DOHH2 (cell line): ENCODE measurements around the gene ARID5B.

Experiments used
- H3F3A ChIP-seq: fragments of 200-600 bp; sonication (generic), shearing (Covaris generic); 2 replicates; pipeline ENCODE4 v1.6.0; 2016; ENCODE audit warnings: antibody characterized with exemption, mild to moderate bottlenecking; ENCODE audit not compliant: control insufficient read depth, insufficient read depth
- H3K27ac ChIP-seq: fragments of 200-600 bp; sonication (generic); 2 replicates; pipeline ENCODE4 v1.5.1; 2014; ENCODE audit warnings: low read depth, mild to moderate bottlenecking, low read length, moderate library complexity
- H3K27me3 ChIP-seq: fragments of 200-600 bp; sonication (generic); 2 replicates; pipeline ENCODE4 v1.6.1; 2014; ENCODE audit warnings: mild to moderate bottlenecking, low read length, mixed read lengths; ENCODE audit not compliant: control insufficient read depth
- H3K36me3 ChIP-seq: fragments of 200-600 bp; sonication (generic); 2 replicates; pipeline ENCODE4 v1.6.1; 2014; ENCODE audit warnings: mild to moderate bottlenecking, low read length, moderate library complexity, mixed read lengths; ENCODE audit not compliant: control insufficient read depth
- H3K4me1 ChIP-seq: fragments of 200-600 bp; sonication (generic); 2 replicates; pipeline ENCODE4 v1.6.1; 2014; ENCODE audit warnings: mild to moderate bottlenecking, low read length, mixed read lengths; ENCODE audit not compliant: control insufficient read depth
- H3K4me2 ChIP-seq: fragments of 200-600 bp; sonication (generic); 2 replicates; pipeline ENCODE4 v1.6.0; 2014; ENCODE audit warnings: mild to moderate bottlenecking, low read length, moderate library complexity
- H3K4me3 ChIP-seq: fragments of 200-600 bp; sonication (generic); 2 replicates; pipeline ENCODE4 v1.5.1; 2014; ENCODE audit warnings: mild to moderate bottlenecking, low read length, mixed read lengths
- H3K79me2 ChIP-seq: fragments of 200-600 bp; sonication (generic); 2 replicates; pipeline ENCODE4 v1.6.1; 2014; ENCODE audit warnings: mild to moderate bottlenecking, low read length, mixed read lengths; ENCODE audit not compliant: control insufficient read depth
- H3K9me2 ChIP-seq: fragments of 200-600 bp; sonication (generic); replicated peaks from 2 replicates; pipeline ENCODE4 v1.6.1; 2014; ENCODE audit warnings: mild to moderate bottlenecking, low read length, mixed read lengths; ENCODE audit not compliant: control insufficient read depth
- H3K9me3 ChIP-seq: fragments of 200-600 bp; sonication (generic); 2 replicates; pipeline ENCODE4 v1.6.1; 2014; ENCODE audit warnings: antibody characterized with exemption, low read length, mixed read lengths; ENCODE audit not compliant: control insufficient read depth, insufficient read depth
- H4K20me1 ChIP-seq: fragments of 200-600 bp; sonication (generic); 2 replicates; pipeline ENCODE4 v1.6.0; 2014; ENCODE audit warnings: low read depth, mild to moderate bottlenecking, antibody characterized with exemption, low read length, moderate library complexity; ENCODE audit not compliant: control insufficient read depth, insufficient read depth
- EZH2phosphoT487 ChIP-seq: fragments of 200-600 bp; sonication (generic); IDR thresholded peaks from 2 replicates; pipeline ENCODE4 v1.6.1; 2017; ENCODE audit warnings: borderline replicate concordance, mild to moderate bottlenecking, antibody characterized with exemption, low read length, moderate library complexity, mixed read lengths
- TF ChIP-seq, protein P1 (sequence below): fragments of 200-600 bp; sonication (generic); IDR thresholded peaks from one replicate; pipeline ENCODE4 v1.5.1; 2014; ENCODE audit warnings: antibody characterized with exemption, mild to moderate bottlenecking, low read depth, low read length; ENCODE audit not compliant: poor library complexity, severe bottlenecking

ARID5B gene

DNA sequence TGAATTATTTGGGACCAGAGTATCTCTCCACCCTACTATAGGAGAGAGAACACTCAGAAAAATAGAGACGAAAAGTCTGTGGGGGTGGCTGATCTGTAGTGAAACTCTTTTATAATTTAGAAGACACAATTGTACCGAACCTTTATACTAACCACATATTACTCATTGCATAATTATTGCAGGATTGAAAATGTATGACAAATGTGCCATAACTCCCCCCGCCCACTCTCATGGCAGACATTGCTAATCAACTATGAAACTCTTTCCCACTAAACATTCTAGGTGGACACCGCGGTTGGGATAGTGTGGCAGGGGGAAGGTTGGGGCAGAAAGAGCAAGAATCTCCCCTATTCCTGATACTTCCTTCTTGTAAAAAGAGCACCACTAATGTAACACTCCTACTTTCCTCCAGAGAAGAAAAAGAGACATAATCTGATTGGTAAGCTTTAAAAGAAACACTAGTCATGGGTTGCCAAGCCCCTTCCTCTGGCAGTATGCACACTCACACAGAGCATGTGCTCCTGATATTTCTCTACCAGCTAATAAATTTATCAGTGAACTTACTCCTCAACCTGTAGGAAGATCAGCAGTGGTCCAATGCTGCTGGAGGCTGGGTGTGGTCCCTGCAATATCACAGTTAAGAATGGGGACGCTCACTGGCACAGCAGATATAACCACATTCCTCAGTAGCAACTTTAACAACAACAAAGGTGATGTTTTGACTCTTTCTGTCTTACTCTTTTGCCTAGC lies 18.7 kb upstream of the ARID5B start:
- Histone ChIP-seq H3K4me3 (no peak overlapping the region), H3K9me3 (no peaks in the 10 kb centered on the region), H4K20me1 (no peaks in the 10 kb centered on the region), H3K27me3 (no peaks in the 10 kb centered on the region), H3K4me1 (peaks cover 5% of the 10 kb centered on the region), H3K4me2 (no peak overlapping the region), H3F3A (no peaks in the 10 kb centered on the region), H3K9me2 (no peaks in the 10 kb centered on the region), H3K79me2 (no peaks in the 10 kb centered on the region), H3K36me3 (no peaks in the 10 kb centered on the region), H3K27ac (no peak overlapping the region)
- TF ChIP-seq EZH2phosphoT487 = no peak
- TF ChIP-seq, protein P1, sequence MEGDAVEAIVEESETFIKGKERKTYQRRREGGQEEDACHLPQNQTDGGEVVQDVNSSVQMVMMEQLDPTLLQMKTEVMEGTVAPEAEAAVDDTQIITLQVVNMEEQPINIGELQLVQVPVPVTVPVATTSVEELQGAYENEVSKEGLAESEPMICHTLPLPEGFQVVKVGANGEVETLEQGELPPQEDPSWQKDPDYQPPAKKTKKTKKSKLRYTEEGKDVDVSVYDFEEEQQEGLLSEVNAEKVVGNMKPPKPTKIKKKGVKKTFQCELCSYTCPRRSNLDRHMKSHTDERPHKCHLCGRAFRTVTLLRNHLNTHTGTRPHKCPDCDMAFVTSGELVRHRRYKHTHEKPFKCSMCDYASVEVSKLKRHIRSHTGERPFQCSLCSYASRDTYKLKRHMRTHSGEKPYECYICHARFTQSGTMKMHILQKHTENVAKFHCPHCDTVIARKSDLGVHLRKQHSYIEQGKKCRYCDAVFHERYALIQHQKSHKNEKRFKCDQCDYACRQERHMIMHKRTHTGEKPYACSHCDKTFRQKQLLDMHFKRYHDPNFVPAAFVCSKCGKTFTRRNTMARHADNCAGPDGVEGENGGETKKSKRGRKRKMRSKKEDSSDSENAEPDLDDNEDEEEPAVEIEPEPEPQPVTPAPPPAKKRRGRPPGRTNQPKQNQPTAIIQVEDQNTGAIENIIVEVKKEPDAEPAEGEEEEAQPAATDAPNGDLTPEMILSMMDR = no peak

DNA sequence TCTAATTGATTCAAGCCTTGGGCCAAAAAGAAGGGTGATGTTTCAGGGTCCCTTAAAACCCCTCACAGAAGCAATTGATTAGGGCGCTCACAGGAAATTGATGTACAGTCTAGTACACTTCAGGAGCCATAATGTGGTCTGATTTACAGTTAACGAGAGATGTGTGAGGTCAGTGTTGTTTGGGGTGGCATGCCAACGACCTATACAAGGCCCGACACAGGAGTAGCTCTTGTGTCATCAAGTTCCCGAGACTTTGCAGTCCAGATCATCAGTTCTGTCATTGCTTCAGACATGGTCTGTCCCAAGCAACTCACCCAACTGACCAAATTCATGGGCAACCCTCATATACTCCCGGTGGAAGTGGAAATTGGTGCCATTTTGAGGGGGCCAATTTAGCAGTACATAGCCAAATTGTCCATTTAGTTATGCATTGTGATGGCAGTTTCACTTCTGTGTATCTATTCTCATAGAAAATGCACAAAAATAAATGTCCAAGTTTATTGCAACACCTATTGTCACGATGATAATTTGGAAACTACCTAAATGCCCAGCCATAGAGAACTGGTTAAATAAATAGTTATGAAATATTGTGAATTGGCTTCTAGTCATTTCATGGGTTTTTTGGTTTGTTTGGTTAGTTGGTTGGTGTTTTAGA lies 18.0 kb upstream of the ARID5B start:
- H3K4me1 ChIP-seq = peaks cover 5% of the 10 kb centered on the region
- no peak overlapping the region for H3K4me2 ChIP-seq
- no peak for TF ChIP-seq EZH2phosphoT487
- TF ChIP-seq, protein P1 = no peak
- no peaks in the 10 kb centered on the region for H4K20me1 ChIP-seq
- H3K27ac ChIP-seq = no peak overlapping the region
- no peaks in the 10 kb centered on the region for H3F3A ChIP-seq
- no peaks in the 10 kb centered on the region for H3K9me2 ChIP-seq
- no peaks in the 10 kb centered on the region for H3K79me2 ChIP-seq
- no peaks in the 10 kb centered on the region for H3K9me3 ChIP-seq
- no peak overlapping the region for H3K4me3 ChIP-seq
- H3K27me3 ChIP-seq = no peaks in the 10 kb centered on the region
- H3K36me3 ChIP-seq = no peaks in the 10 kb centered on the region

DNA sequence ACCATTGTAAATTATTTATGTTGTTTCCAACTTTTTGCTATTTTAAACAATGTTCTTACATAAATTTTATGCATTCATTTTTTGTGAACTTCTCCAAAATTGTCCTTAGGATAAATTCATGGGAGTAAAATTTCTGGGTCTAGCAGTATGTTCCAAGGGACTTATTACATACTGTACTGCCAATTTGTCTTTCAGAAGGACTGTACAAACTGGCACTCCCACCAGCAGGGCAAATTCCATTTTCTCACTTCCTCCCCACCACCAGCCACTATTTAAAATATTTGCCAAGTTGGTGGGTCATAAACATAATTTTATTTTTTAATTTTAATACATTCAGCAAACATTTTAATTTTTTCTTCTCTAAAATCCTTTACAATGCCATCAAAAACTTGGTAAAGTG lies 13.7 kb upstream of the ARID5B start:
- Histone ChIP-seq H4K20me1 (no peaks in the 10 kb centered on the region), H3K27me3 (no peaks in the 10 kb centered on the region), H3K9me2 (no peaks in the 10 kb centered on the region), H3K9me3 (no peaks in the 10 kb centered on the region), H3K4me3 (no peak overlapping the region), H3K36me3 (no peaks in the 10 kb centered on the region), H3K4me2 (no peak overlapping the region), H3K79me2 (no peaks in the 10 kb centered on the region), H3F3A (no peaks in the 10 kb centered on the region), H3K4me1 (peaks cover 5% of the 10 kb centered on the region), H3K27ac (no peak overlapping the region)
- TF ChIP-seq, protein P1 = no peak
- TF ChIP-seq EZH2phosphoT487 = no peak
